ENCODE data around the gene FARS2. TPM values are rescaled to one million over a fixed set of nuclear protein-coding genes. Genes with fewer than 3 reads are reported as not detected.

FARS2 gene
- total RNA-seq, 6 donors from 2014 or later: 16.4 to 34.6 (median 19.9) TPM

- no peak for DNase-seq
- 92 to 93% methylated on average over 6 of the region's 6 CpGs for WGBS, 2 donors
- no peak for TF ChIP-seq CTCF (IDR thresholded peaks at IDR 0.05)
- no peak for TF ChIP-seq POLR2AphosphoS5 (IDR thresholded peaks at IDR 0.05)
- TF ChIP-seq POLR2A (IDR thresholded peaks at IDR 0.05): no peak
- TF ChIP-seq EP300 (IDR thresholded peaks at IDR 0.05): no peak
Observed at GRCh38 chr6:5732496-5732895, 471.2 kb downstream of the FARS2 start.

DNA sequence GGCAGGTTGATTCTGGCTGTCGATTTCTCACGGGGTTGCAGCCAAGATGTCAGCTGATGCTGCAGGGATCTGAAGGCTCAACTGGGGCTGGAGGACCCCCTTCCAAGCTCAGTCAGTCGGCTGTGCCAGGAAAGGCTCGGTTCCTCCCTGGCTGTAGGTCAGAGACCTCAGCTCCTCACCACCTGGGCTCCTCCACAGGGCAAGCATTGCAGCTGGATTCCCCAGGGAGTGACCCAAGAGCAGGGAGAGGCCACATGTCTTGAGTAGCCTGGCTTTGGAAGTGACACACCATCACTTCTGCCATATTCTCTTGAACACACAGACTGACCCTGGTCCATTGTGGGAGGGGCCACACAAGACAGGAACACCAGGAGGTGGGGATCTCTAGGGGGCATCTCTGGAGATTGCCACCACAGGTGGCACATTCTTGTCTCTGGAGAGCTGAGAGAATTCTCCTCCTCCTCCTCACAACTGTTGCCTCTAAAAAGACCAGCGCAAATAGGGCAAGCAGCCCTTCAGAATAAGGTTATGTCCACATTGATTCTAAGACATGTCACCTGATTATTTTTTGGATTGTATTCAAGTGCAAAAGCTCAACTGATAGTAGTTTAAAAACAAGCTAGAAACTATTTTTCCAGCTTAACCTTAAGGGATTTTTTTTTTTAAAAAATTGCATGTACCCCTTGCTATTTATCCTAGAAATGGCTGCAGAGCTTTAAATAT lies 474.9 kb downstream of the FARS2 start:
- 53 to 82% methylated on average over 3 of the region's 5 CpGs for WGBS, 2 donors
- H3K4me1 ChIP-seq: no peaks in the 10 kb centered on the region
- no peak overlapping the region for H3K4me3 ChIP-seq
- H3K36me3 ChIP-seq: no peaks in the 10 kb centered on the region
- DNase-seq (no peak), ATAC-seq (ENCODE audit: low FRiP score in 2 of 2) (no peak)
- TF ChIP-seq POLR2AphosphoS5 (IDR thresholded peaks at IDR 0.05) (no peak), POLR2A (IDR thresholded peaks at IDR 0.05) (no peak), EP300 (IDR thresholded peaks at IDR 0.05) (no peak), CTCF (IDR thresholded peaks at IDR 0.05) (no peak)
- no peaks in the 10 kb centered on the region for H3K27me3 ChIP-seq
- no peaks in the 10 kb centered on the region for H3K9me3 ChIP-seq
- H3K27ac ChIP-seq: no peak overlapping the region

More at GRCh38 chr6:5732496-5732895, 471.2 kb downstream of the FARS2 start:
- Histone ChIP-seq H3K4me3 (no peak overlapping the region), H3K4me1 (peaks cover 0 to 9% (median 4%) of the 10 kb centered on the region in 4 donors), H3K27me3 (no peaks in the 10 kb centered on the region), H3K9me3 (no peaks in the 10 kb centered on the region), H3K36me3 (no peaks in the 10 kb centered on the region), H3K27ac (no peak overlapping the region)
- ATAC-seq (ENCODE audit: low FRiP score in 2 of 2): no peak

DNA sequence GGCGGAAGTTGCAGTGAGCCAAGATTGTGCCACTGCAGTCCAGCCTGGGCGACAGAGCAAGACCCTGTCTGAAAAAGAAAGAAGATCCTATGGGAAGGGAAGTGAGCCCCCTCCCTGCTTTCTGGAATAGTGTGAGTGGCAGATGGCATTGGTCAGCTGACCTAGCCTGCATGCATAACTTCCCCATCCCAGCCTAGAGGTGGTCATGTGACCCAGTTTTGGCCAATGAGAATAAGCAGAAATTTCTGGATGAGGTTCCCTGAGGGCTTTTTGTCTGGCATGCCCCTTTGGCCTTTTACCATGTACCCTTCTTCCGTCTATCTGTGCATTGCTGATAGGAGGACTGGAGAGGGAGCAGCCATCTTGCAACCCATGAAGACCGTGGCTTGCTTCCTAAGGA lies 476.1 kb downstream of the FARS2 start:
- Histone ChIP-seq H3K4me3 (no peak overlapping the region), H3K9me3 (no peaks in the 10 kb centered on the region), H3K27me3 (no peaks in the 10 kb centered on the region), H3K4me1 (no peaks in the 10 kb centered on the region), H3K27ac (no peak overlapping the region), H3K36me3 (no peaks in the 10 kb centered on the region)
- ATAC-seq (ENCODE audit: low FRiP score in 2 of 2) (no peak), DNase-seq (no peak)
- TF ChIP-seq CTCF (IDR thresholded peaks at IDR 0.05): no peak
- no peak for TF ChIP-seq EP300 (IDR thresholded peaks at IDR 0.05)
- no peak for TF ChIP-seq POLR2AphosphoS5 (IDR thresholded peaks at IDR 0.05)
- no peak for TF ChIP-seq POLR2A (IDR thresholded peaks at IDR 0.05)
- WGBS, 2 donors: 77 to 96% methylated on average over 3 to 4 of the region's 4 CpGs

DNA sequence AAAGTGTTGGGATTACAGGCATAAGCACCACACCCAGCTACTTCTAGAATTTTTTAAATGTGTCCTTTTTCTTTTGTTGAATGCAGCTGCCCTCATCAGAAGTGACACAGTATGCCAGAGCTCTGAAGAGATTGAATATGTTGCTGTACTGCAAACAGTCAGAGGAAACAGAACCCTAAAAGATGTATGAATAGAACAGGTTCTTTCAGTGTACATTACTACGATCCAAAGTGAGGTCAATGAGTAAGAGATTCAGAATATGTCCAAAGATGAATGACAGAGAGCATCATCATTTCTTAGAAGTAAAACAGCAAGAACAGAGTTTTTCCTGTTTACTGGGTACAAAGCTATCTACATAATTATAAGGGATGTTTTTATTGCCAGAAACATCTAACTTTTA lies 476.9 kb downstream of the FARS2 start:
- ATAC-seq (ENCODE audit: low FRiP score in 2 of 2): no peak
- no peaks in the 10 kb centered on the region for H3K4me1 ChIP-seq
- no peaks in the 10 kb centered on the region for H3K27me3 ChIP-seq
- H3K27ac ChIP-seq: no peak overlapping the region
- H3K36me3 ChIP-seq: no peaks in the 10 kb centered on the region
- H3K9me3 ChIP-seq: no peaks in the 10 kb centered on the region
- no peak for DNase-seq
- 88% methylated on average over 1 of the region's 1 CpG for WGBS, 2 donors
- no peak overlapping the region for H3K4me3 ChIP-seq
- TF ChIP-seq POLR2A (IDR thresholded peaks at IDR 0.05): no peak
- no peak for TF ChIP-seq CTCF (IDR thresholded peaks at IDR 0.05)
- TF ChIP-seq EP300 (IDR thresholded peaks at IDR 0.05): no peak
- no peak for TF ChIP-seq POLR2AphosphoS5 (IDR thresholded peaks at IDR 0.05)

- Histone ChIP-seq H3K4me3 (no peak overlapping the region), H3K27ac (no peak overlapping the region), H3K27me3 (no peaks in the 10 kb centered on the region), H3K4me1 (no peaks in the 10 kb centered on the region), H3K9me3 (no peaks in the 10 kb centered on the region), H3K36me3 (no peaks in the 10 kb centered on the region)
- ATAC-seq (ENCODE audit: low FRiP score in 2 of 2) (no peak), DNase-seq (no peak)
- 90 to 94% methylated on average over 4 to 5 of the region's 5 CpGs for WGBS, 2 donors
- no peak for TF ChIP-seq POLR2AphosphoS5 (IDR thresholded peaks at IDR 0.05)
- no peak for TF ChIP-seq POLR2A (IDR thresholded peaks at IDR 0.05)
- no peak for TF ChIP-seq EP300 (IDR thresholded peaks at IDR 0.05)
- TF ChIP-seq CTCF (IDR thresholded peaks at IDR 0.05): no peak
Observed at GRCh38 chr6:5744497-5744896, 483.2 kb downstream of the FARS2 start.
